Measurements from ENCODE around the gene ZMYND10.

- TF ChIP-seq POLR2A (IDR thresholded peaks at IDR 0.05; ENCODE audit: low read length) (no peak), GATA1 (IDR thresholded peaks at IDR 0.05; ENCODE audit: low read depth, low read length) (no peak)
Observed at GRCh38 chr3:50293079-50293801, 52.3 kb downstream of the ZMYND10 start.
